HG03565 (cell line): ENCODE measurements around the gene COL12A1.
A peak's percentile ranks its signal among the peaks of the same experiment; 100 is the strongest.

Source experiments
- ATAC-seq: cut with Tn5 transposase; IDR thresholded peaks from one replicate; pipeline ENCODE4 v1.9.1; 2021; ENCODE audit warnings: mild to moderate bottlenecking, moderate library complexity; ENCODE audit not compliant: unreplicated experiment

The COL12A1 gene

DNA sequence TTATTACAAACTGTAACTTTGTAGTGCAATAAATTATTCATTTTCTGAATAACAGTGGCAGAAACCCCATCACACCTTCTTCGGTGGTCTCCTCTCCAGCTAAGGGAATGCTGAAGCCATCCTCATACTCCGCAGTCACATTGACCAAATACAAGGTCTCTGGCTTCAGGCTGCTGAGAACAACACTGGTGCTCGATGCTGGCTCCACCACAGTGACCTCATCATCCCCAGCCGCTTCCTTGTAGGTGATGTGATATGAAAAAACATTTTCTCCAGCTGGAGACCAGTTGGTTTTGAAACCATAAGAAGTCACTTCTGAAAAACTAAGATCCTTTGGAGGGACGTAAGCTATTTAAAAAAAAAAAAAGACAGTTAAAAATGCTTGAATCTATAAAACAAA is 25.0 kb downstream of the COL12A1 start:
- ATAC-seq: no peak

DNA sequence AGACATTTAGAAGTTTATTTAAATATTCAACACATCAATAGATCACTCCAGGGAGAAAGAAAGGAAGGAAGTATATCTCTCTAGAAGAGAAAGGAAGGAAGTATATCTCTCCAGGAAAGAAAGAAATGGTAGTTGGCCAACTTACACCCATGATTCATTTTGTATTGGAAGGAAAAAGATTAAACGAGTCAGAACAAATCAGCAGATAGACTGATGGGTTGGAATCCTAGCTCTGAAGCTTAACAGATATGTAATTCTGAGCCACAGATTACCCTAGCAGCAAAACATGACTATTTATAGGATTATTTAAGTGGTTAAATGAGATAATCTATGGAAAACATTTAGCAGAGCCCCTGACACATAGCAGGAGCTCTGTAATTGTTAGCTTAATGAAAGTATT is 27.1 kb downstream of the COL12A1 start:
- ATAC-seq: no peak

- ATAC-seq: no peak
Measured at GRCh38 chr6:75176076-75176582, 29.7 kb downstream of the COL12A1 start.

- no peak for ATAC-seq
Measured at GRCh38 chr6:75171986-75172385, 33.9 kb downstream of the COL12A1 start.

DNA sequence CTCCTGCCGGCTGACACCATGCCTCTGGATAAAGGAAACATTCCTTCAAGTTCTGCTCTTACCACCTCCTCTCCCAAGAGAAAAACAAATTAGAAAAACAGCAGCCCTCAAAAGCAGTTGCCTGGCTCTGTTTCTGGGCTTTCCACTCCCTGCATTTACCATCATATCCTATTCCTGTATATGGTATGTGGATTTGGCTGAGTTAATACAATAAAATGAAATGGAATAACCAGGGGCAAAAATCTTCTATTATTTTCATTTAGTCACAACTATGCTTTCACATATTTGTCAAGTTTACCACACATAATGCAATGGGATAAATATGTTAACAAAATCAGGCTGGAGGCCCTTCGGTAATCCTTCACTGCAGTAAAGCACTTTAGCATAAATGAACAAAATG is 34.3 kb downstream of the COL12A1 start:
- no peak for ATAC-seq

- ATAC-seq: no peak
Measured at GRCh38 chr6:75170691-75171560, 34.9 kb downstream of the COL12A1 start.

- ATAC-seq: no peak
Measured at GRCh38 chr6:75169689-75170586, 35.9 kb downstream of the COL12A1 start.

DNA sequence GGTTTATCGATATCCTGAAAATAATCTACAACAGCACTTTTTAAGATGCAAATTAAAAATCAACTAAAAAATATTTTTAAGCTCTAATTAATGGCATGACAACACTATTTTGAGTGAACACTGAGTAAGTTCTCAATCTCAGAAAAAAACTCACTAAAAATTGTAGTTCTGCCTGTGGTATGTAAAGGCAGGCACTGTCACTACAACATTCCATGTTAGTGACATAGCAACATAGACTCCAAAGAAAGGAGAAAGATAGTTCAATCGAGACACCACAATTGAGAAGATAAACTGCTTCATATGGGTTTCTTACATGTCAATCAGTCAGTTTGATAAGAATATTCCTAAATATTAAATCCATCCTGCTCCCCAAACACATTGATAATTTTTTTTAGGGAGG is 38.0 kb downstream of the COL12A1 start:
- no peak for ATAC-seq

DNA sequence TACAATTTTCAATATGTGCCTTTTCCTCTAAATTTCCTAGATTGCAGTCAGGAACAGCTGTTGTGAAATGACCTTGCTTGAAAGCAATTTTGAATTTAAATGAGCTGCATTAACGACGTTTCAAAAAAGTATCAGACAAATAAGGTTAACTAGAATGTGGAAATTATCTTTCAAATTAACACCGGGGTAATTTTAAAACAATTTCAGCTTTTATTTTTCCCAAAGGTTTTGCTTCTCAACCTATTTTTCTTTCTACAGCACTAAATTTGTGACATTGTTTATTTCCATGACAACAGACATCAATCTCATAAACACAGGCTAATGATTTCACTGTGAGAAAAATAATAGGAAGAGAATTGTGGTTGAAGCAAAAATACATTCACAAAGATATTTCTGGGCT is 38.5 kb downstream of the COL12A1 start:
- no peak for ATAC-seq

- ATAC-seq: no peak
Measured at GRCh38 chr6:75166773-75167172, 39.1 kb downstream of the COL12A1 start.

- ATAC-seq: no peak
Measured at GRCh38 chr6:75166236-75166635, 39.6 kb downstream of the COL12A1 start.

GRCh38 chr6:75158176-75158575 is 47.7 kb downstream of the COL12A1 start:
- ATAC-seq: no peak

DNA sequence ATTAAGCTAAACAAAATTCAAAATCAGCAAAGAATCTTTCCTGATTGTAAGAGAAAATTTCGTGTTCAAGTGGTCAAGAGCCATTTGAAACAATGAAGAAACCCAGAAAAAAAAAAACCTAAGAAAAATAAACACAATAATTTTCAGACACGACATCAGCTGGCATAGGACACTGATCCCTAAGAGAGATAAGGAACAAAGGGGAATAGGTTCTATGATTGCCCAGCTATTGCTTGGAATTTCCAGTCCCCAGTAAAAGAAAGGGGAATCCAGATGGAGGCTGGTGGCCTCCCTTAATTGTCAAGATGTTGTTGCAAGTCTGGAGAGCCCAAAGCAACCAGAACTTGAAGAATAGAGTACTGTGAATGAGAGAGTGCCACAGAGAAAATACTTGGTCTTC is 48.5 kb downstream of the COL12A1 start:
- ATAC-seq: no peak

DNA sequence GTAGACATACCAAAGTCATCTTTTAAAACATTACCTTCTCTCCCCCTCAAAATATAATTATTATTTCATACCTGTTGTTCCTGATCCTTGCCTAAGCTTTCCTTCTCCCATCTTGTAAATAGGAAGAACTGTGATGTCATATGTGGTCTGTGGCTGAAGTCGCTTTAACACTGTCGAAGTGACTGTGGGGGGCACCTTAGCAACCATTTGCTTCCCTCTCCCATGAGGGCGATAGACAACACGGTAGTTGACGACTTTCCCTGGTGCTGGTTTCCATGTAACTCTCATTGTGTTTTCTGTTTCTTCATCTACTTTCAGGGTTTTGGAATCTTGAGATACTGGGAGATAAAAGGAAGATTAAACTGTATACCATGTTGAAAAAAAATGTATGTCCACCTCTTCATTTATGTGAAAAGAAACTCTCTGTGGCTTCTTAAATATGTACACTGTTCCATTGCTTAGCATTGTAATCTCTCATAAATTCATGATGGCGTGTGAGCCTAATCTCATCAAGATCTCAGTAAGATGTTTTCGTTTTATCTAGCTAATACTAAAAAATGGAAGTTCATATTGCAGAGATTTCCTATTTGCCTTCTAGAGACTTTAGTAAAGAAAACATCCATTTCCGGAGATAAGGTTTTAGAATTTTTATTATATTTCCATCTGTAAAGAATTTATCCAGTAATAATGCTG is 49.5 kb downstream of the COL12A1 start:
- no peak for ATAC-seq

DNA sequence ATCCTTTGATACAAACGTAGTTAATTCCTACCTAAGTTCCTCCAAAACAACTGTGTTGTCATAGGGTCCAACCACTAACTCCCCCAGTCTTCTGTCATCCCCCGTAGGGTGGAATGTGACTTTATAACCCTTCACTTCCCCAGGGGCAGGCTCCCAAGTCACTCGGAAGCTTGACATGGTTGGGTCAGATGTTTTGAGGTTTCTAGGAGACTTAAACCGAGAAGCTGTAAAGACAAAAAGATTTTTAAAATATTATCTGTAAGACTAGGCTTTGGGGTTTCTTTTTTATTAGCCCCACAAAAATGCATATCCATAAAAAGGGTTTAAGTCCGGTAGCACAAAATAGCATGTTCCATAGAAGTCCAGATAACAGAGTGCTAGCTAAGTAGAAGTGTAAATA is 50.2 kb downstream of the COL12A1 start:
- ATAC-seq: no peak

GRCh38 chr6:75154973-75155372 is 50.9 kb downstream of the COL12A1 start:
- ATAC-seq: no peak

GRCh38 chr6:75150685-75151412 is 55.0 kb downstream of the COL12A1 start:
- ATAC-seq: no peak

DNA sequence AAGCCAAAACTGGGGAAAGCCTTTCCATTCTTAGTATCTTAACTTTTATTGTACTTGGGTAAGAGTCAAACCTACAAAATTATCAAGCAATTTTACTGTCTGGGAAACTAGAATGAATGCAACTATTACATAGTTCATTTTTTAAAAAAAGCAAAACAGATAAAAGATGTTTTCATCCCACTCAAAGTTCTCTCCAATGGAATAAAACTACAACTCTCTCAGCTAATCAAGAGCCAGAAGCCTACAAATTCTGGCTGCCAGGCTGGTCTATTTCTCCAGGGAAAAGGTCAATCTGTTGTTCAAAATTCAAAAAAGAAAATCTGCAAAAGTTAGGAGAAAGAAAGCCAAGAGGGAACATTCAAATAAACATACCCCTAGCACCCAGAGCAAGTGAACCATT is 56.2 kb downstream of the COL12A1 start:
- ATAC-seq: no peak

DNA sequence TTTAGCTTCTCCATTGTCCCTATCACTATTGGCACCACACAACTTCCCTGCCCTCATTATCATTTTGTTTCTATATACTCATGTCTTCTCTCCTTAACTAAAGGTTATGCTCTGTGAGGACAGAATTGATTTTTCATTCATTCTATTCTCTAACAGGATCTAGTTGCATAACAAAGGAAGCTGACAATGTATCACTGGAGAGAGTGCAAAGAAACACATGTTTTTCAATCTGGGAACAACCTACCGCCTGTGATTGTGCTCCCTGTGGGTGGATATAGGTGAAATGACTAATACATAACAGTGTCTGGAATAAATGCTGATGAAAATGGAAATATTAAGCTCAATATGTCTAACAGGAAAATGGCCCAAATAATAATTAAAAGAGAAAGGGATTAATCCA is 56.6 kb downstream of the COL12A1 start:
- no peak for ATAC-seq

DNA sequence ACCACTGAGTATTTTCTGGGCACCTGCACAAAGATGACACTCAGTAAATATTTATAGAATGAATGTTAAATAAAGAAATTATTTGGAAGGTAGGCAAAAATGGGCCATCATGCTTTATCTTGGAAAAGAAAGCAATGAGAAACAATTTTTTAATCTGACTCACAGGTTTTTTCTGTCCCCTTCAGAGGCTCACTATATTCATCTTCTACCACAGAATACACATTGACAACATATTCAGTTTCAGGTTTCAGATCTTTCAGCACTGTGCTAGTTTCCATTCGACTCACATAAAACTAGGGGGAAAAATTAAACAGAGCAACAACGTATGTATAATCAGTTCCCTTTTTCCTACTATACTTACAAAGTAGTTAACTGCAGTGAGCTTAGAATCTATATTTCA is 58.3 kb downstream of the COL12A1 start:
- ATAC-seq: peak; percentile 98
